ENCODE measurements around the gene GPR55.
A peak's percentile ranks its signal among the peaks of the same experiment; 100 is the strongest.

Gene GPR55

GRCh38 chr2:230879271-230879882 lies 45.7 kb downstream of the GPR55 start:
- no peak for DNase-seq (ENCODE audit: low spot score)

DNA sequence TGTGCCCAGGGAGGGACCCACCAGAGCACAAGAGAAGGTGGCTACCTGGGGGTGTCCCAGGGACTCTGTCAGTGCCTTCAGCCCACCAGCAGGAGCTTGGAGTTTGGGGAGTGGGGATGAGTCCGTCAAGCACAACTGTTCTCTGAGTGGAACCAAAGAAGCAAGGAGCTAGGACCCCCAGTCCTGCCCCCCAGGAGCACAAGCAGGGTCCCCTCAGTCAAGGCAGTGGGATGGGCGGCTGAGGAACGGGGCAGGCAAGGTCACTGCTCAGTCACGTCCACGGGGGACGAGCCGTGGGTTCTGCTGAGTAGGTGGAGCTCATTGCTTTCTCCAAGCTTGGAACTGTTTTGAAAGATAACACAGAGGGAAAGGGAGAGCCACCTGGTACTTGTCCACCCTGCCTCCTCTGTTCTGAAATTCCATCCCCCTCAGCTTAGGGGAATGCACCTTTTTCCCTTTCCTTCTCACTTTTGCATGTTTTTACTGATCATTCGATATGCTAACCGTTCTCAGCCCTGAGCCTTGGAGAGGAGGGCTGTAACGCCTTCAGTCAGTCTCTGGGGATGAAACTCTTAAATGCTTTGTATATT lies 46.3 kb downstream of the GPR55 start:
- no peak for DNase-seq (ENCODE audit: low spot score)

GRCh38 chr2:230877759-230878598 lies 47.1 kb downstream of the GPR55 start:
- no peak for DNase-seq (ENCODE audit: low spot score)

DNA sequence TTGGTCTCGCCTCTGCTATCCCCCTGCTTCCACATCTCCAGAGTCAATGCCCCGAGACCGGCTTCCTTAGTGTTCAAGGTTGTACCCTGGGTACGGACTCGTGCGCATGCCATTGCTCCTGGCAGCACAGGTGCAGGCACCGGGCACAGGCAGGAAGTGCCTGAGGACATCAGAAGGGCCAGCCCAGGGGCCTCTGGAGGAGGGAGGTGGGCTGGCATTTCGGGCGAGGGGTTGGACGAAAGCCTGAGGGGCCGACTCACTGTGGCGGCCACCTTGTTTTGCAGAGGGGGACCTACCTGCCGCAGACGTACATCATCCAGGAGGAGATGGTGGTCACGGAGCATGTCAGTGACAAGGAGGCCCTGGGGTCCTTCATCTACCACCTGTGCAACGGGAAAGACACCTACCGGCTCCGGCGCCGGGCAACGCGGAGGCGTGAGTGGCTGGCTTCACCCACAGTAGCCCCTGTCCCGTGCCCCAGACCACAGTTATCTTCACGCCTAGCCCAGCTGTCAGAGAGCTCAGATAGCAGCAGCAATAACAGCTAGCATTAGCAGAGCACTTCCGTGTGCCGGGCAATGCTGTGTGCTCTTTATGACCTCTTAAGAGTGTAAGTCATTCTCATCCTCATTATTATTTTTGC lies 47.8 kb downstream of the GPR55 start:
- DNase-seq (ENCODE audit: low spot score), result no peak

- DNase-seq (ENCODE audit: low spot score), result no peak
Observed at GRCh38 chr2:230875347-230876315, 49.4 kb downstream of the GPR55 start.

DNA sequence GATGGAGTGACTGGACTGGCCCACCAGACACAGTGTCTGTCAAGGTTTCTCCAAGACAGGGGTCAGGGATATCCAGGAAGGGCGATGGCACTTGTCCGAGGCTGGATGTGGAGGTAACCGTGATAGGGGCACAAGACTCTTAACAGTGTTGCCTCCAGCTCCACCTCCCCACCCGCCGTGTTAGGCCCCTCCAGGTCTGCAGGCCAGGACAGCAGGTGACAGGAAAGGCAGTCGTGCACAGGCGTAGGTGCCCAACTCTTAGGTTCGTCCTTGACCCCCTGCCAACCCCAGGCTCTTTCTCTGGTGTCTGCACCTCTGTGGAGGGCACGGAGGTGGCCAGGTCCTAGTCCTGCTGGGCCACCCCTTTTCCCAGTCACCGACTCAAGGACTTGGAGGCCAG lies 50.2 kb downstream of the GPR55 start:
- no peak for DNase-seq (ENCODE audit: low spot score)

DNA sequence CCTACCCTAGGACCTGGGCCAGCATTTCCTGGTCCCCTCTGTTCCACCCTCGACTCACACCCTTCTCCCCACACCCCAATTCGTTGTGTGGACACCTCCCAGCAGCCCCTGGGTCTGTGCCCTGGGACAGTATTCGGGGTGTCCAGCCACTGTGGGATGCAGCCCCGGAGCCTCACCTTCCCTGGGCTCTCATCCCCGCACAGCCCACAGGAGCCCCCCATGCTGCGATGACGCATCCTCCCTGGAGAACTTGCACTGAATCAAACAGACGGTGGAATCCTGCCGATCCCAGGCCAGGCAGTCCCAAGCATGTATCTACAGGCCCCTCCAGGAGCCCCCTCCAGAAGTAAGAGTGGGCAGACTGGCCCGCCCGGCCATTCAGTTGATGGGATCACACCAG lies 50.6 kb downstream of the GPR55 start:
- DNase-seq (ENCODE audit: low spot score), result no peak

DNA sequence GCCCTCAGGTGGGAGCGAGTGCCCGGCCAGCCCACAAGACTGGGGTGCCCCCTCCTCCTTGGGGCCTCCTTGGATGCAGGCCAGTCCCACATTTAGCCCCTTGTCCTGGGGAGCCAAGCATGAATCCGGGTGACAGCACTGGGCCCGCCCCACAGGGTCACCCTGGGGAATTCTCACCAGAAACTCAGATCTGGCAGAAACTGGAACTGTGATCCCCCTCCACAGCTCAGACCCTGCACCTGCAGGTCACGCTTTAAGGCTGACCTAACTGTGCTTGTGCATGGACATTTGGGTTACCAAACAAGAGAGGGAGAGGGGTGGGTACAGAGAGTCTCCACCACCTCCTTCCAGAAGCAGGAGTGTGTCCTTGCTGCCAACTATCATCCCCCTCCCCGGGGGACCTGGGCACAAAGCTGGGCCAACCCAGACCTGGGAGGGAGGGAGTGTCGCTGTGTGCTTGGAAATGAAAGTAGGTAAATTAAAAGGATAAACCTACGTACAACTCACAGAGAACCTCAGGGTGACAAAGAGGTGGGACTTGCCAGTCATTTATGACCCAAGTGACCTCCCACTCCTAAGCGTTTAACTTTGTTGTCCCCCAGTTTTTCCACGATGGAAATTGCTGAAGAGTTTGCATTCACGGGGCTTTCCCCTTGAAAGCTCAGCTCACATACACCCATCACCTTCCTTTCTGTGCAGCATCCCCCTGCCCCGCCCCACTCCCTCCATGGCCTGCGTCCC lies 51.2 kb downstream of the GPR55 start:
- DNase-seq (ENCODE audit: low spot score), result no peak

GRCh38 chr2:230872968-230873660 lies 51.9 kb downstream of the GPR55 start:
- no peak for DNase-seq (ENCODE audit: low spot score)

- no peak for DNase-seq (ENCODE audit: low spot score)
Observed at GRCh38 chr2:230872151-230872967, 52.7 kb downstream of the GPR55 start.

DNA sequence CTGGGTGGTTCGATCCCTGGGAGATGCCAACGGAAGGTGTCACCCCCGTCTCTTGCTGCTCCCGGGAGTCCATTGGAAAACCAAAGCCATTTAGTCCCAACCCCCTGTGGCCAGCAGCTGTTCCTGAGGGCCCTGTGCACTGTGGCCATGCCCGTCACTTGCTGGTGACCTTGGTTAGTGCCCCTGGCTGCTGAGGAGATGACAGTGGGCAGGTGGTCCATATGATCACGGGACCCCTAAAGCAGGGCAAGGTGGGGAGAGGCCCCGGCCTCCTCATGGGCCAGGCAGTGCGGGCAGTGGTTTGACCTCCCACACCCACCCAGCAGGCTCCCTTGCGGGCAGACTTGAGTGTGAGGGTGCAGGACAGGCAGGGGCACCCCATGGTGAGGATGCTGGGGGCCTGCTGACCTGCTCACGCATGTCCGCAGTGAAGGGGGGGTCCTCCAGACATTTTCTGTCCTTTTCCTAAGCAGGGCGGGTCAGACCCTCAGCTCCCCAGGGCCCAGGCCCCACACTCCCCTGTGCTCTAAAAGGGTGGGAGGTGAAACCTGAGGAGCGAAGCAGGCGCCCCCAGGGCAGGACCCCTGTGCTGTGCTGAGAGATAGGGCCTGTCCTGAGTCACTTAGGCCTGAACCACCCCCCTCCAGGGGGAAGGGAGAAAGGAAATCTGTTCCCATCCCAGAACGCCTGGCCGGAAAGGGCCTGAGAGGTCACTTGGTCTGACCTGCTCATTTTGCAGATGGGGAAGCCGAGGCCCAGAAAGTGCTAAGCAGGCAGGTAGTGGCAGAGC lies 53.5 kb downstream of the GPR55 start:
- DNase-seq (ENCODE audit: low spot score), result no peak

DNA sequence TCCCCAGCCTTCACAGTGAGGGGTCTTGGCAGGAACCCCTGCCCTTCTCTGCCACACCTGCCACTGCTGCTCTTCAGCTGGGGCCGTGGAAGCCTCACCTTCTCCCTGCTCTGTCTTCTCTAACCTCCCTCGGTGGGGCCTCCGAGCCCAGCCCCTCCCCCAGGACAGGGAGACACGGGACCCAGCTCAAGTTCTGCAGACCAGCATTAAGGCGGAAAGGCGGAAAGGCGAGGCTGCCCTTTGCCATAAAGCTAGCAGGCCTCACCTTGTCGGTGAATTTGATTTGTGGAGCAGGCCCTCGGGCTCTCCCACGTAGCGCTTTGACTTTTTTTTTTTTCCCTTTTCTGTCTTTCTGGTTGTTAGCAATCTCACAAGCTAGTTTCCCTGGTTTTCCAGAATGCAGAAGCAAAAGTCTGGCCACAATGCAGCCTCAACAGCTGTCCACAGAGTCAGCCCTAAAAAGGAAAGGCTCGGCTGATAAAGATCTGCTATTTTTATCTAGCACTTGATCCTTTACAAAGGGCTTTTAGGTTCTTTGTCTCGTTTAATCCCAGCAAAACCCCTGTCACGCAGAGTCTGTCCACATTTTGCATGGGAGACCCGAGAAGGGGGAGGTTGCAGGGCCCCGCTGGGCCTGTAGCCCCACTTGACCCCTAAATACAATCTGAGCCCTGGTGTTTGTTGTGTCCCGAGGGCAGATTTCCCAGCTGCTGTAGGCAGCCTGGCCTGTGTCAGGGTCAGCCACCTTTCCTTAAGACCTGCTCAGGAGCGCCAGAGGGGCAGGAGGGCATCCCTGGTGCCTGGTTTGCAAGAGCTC lies 54.3 kb downstream of the GPR55 start:
- peak; percentile 51 for DNase-seq (ENCODE audit: low spot score)

- no peak for DNase-seq (ENCODE audit: low spot score)
Observed at GRCh38 chr2:230869914-230870543, 55.0 kb downstream of the GPR55 start.

DNA sequence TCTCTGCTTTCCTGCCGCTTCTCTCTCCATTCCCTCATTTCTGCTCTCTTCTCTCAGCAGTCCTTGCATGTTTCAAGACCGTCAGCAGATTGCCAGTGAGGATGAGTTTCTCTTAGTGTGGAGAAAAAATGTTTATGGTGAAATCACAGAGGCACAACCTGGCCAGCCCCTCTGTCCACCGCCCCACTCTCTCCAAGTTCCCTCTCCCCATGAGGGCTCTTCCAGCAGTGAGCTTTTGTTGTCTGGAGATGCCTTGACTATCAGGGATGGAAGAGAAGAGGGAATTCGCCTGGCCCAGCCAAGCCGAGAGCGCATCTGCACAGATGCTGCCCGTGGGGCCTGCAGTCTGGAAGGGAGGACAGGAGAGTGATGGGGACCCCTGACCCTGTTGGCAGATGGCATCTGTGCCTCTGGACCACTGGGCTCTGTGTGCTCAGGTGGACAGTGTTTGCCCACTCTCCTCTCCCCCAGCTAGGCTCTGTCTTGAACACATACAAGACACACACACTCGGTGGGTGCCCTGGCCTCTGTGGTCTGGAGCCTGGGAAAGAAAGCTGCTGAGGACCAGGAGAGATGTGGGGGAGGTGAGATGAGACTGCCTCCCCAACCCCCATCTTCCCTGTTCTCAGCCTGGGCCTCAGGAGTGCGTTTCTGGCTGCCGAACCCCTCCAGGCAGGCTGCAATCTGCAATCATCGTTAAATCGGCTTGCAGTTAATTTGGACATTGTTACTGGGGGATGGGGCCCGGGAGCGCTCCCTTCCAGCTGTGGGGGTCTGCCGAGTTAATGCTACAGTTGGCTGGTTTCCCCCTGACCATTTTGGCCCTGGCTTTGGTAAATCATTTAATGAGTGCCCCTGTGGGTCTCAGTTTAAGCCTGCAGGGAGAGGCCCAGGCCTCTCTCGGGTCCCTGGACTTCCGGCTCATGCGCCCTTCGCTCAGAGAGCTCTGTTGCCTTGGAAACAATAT lies 55.8 kb downstream of the GPR55 start:
- DNase-seq (ENCODE audit: low spot score), result no peak

DNA sequence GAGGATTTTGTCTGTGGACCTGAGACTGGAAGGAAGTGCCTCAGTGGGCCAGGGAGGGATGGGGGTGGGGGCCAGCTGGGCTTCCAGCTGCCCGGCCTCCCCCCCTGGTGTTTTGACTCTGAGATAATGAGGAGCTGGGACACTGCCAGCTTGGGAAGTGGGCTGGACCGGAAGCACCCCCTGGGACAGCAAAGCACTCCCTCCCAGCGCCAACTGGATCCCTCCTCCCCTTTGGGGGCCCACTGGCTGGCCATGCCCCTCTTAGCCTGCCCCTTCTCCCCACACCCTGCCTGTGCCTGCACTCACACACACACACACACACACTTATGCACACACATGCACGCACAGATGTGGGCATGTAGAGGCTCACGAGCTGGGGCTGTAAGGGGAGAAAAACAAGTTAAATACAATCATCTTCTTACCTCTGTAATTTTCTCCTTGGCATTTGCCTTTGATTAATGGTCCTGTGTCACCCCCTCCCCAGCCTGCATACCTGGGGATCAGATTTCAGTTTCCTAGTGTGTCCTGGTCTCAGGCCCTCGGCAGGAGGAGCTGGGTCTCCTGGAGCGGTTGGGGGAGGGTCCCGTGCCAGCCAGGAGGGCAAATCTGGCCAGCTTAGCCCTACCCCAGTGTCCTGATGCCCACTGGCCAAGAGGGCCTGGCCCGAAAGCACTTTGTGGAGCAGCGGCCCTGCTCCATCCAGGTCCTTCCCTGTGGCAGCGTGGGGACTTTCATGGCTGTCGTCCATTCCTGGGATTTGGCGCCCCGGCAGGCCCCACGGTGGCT lies 56.7 kb downstream of the GPR55 start:
- no peak for DNase-seq (ENCODE audit: low spot score)

All from Ammon's horn (tissue), 1 donor.